OCI-LY7 (cell line): ENCODE measurements around the gene PRODH2. TPM values are rescaled to one million over a fixed set of nuclear protein-coding genes. Genes with fewer than 3 reads are reported as not detected.

Experiments
- BruUV-seq: library from RNA; stranded (reverse); fragments of 400-500 nt; replicated peaks from 2 replicates; lab custom pipeline; 2021; lab: Mats Ljungman, UMichigan
- CTCF ChIA-PET: fragments of 300-600 bp; sonication (Branson Sonifier 250); formaldehyde crosslinking; loops from one replicate; lab custom pipeline; 2022; ENCODE audit warnings: antibody characterized with exemption; ENCODE audit not compliant: unreplicated experiment; lab: Charles Lee
- POLR2A ChIA-PET: fragments of 300-600 bp; sonication (Branson Sonifier 250); formaldehyde crosslinking; loops from one replicate; lab custom pipeline; 2022; ENCODE audit warnings: antibody characterized with exemption; lab: Charles Lee
- DNase-seq: peaks from one replicate; pipeline ENCODE4 v3.0.0-alpha.2; 2015; ENCODE audit warnings: low spot score
- H2AFZ ChIP-seq: fragments of 200-600 bp; sonication (generic), shearing (Covaris generic); 2 replicates; pipeline ENCODE4 v1.6.1; 2014; ENCODE audit warnings: mild to moderate bottlenecking, antibody characterized with exemption, low read length, moderate library complexity
- H3K27ac ChIP-seq: fragments of 200-600 bp; sonication (generic); 2 replicates; pipeline ENCODE4 v1.5.1; 2014; ENCODE audit warnings: mixed run types, low read depth, mild to moderate bottlenecking, moderate library complexity, low read length, inconsistent platforms; ENCODE audit not compliant: poor library complexity, severe bottlenecking
- H3K36me3 ChIP-seq: fragments of 200-600 bp; sonication (generic); 2 replicates; pipeline ENCODE4 v1.6.1; 2014; ENCODE audit warnings: mild to moderate bottlenecking, antibody characterized with exemption, low read length, moderate library complexity, mixed read lengths; ENCODE audit not compliant: insufficient read depth
- H3K4me1 ChIP-seq: fragments of 200-600 bp; sonication (generic); 2 replicates; pipeline ENCODE4 v1.5.1; 2014; ENCODE audit warnings: mild to moderate bottlenecking, low read length; ENCODE audit not compliant: insufficient read depth, poor library complexity, severe bottlenecking
- H3K4me2 ChIP-seq: fragments of 200-600 bp; sonication (generic); 2 replicates; pipeline ENCODE4 v1.6.1; 2014; ENCODE audit warnings: mild to moderate bottlenecking, low read length
- H3K4me3 ChIP-seq: fragments of 200-600 bp; sonication (generic); 2 replicates; pipeline ENCODE4 v1.5.1; 2014; ENCODE audit warnings: mild to moderate bottlenecking, low read depth, low read length; ENCODE audit not compliant: poor library complexity, severe bottlenecking
- H3K79me2 ChIP-seq: fragments of 200-600 bp; sonication (generic); 2 replicates; pipeline ENCODE4 v1.6.1; 2016; ENCODE audit warnings: low read depth, mild to moderate bottlenecking, low read length, moderate library complexity, mixed read lengths; ENCODE audit not compliant: insufficient read depth
- H3K9me2 ChIP-seq: fragments of 200-600 bp; sonication (generic); 2 replicates; pipeline ENCODE4 v1.6.1; 2016; ENCODE audit warnings: mild to moderate bottlenecking, low read length, mixed read lengths; ENCODE audit not compliant: insufficient read depth
- H3K9me3 ChIP-seq: fragments of 200-600 bp; sonication (generic); 2 replicates; pipeline ENCODE4 v1.6.1; 2014; ENCODE audit warnings: mild to moderate bottlenecking, mixed run types, low read length, mixed read lengths
- H4K20me1 ChIP-seq: fragments of 200-600 bp; sonication (generic); 2 replicates; pipeline ENCODE4 v1.6.1; 2014; ENCODE audit warnings: mild to moderate bottlenecking, antibody characterized with exemption, low read length, moderate library complexity, mixed read lengths; ENCODE audit not compliant: insufficient read depth
- EZH2phosphoT487 ChIP-seq: fragments of 200-600 bp; sonication (generic); IDR thresholded peaks from 2 replicates; pipeline ENCODE4 v1.6.1; 2018; ENCODE audit warnings: low read depth, borderline replicate concordance, mild to moderate bottlenecking, mixed run types, antibody characterized with exemption, low read length, moderate library complexity, mixed read lengths
- intact Hi-C: fragments of 100-400 bp; cut with micrococcal nuclease; formaldehyde crosslinking; loops from one replicate; pipeline ENCODE4 v1.10.0; 2022; ENCODE audit not compliant: unreplicated experiment
- total RNA-seq, 2 experiments: library from RNA; depleted of rRNA in 1 of 2; stranded (reverse); fragments of >200 nt in 1 of 2; shearing (Covaris generic) in 1 of 2; gene quantifications; 2 replicates each; pipeline ENCODE4 v1.2.3, GENCODE V29; 2014 to 2022
- TF ChIP-seq, protein P1 (sequence below): fragments of 200-600 bp; sonication (generic); conservative IDR thresholded peaks from 2 replicates; pipeline ENCODE4 v1.5.1; 2014; ENCODE audit warnings: mild to moderate bottlenecking, antibody characterized with exemption, low read length, moderate library complexity, mixed read lengths

Gene PRODH2
- total RNA-seq, 2 experiments from 2014 or later = not detected

DNA sequence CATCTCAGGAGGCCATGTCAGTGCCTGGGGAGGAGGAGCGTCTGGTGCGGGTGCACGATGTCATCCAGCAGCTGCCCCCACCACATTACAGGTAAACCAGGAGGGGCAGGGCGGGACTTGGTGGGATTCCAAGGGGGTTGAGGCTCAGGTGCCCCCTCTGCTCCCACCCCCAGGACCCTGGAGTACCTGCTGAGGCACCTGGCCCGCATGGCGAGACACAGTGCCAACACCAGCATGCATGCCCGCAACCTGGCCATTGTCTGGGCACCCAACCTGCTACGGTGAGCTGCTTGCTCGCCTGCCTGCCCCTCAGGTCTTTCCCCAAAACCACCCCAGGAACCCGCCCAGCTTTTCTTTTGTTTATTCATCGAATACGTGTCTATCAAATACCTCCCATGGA lies 30.1 kb downstream of the PRODH2 start:
- Histone ChIP-seq H3K36me3 (peaks cover 5% of the 10 kb centered on the region; the same call in 1 of the 2 replicates), H3K4me3 (no peak overlapping the region), H2AFZ (no peak overlapping the region), H3K9me2 (no peaks in the 10 kb centered on the region), H3K27ac (no peak overlapping the region), H3K9me3 (no peaks in the 10 kb centered on the region), H3K79me2 (no peaks in the 10 kb centered on the region), H3K4me2 (no peak overlapping the region), H3K4me1 (no peaks in the 10 kb centered on the region), H4K20me1 (no peaks in the 10 kb centered on the region)
- POLR2A ChIA-PET = no interaction called here
- TF ChIP-seq EZH2phosphoT487 = no peak
- TF ChIP-seq, protein P1, sequence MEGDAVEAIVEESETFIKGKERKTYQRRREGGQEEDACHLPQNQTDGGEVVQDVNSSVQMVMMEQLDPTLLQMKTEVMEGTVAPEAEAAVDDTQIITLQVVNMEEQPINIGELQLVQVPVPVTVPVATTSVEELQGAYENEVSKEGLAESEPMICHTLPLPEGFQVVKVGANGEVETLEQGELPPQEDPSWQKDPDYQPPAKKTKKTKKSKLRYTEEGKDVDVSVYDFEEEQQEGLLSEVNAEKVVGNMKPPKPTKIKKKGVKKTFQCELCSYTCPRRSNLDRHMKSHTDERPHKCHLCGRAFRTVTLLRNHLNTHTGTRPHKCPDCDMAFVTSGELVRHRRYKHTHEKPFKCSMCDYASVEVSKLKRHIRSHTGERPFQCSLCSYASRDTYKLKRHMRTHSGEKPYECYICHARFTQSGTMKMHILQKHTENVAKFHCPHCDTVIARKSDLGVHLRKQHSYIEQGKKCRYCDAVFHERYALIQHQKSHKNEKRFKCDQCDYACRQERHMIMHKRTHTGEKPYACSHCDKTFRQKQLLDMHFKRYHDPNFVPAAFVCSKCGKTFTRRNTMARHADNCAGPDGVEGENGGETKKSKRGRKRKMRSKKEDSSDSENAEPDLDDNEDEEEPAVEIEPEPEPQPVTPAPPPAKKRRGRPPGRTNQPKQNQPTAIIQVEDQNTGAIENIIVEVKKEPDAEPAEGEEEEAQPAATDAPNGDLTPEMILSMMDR = no peak
- no peak for DNase-seq
- intact Hi-C loops = no loop called here
- no TSS peak for BruUV-seq
- CTCF ChIA-PET = interaction anchor here (0.6 kb wide), 1 partner anchor 288 kb away, joined by 3 read pairs; no protein-coding TSS in a partner anchor

- POLR2A ChIA-PET = no interaction called here
- TF ChIP-seq, protein P1 = no peak
- TF ChIP-seq EZH2phosphoT487 = no peak
- no peaks in the 10 kb centered on the region for H3K9me2 ChIP-seq
These were observed 31.0 kb downstream of the PRODH2 start for GRCh38 chr19:35781650-35782049.

DNA sequence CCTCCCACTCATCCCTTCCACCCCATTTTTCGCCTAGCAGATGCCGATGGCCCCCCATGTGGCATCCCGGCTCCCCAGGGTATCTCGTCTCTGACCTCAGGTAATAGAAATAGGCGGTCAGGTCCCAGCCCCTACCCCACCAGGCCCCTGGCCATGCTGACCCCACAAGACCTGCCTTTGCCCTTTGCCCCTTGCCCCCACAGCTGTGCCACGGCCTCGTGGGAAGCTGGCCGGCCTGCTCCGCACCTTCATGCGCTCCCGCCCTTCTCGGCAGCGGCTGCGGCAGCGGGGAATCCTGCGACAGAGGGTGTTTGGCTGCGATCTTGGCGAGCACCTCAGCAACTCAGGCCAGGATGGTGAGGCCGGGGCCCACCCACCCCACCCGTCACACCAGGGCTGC lies 31.9 kb downstream of the PRODH2 start:
- Histone ChIP-seq H3K4me3 (no peak overlapping the region), H3K9me2 (no peaks in the 10 kb centered on the region), H3K9me3 (no peaks in the 10 kb centered on the region), H2AFZ (no peak overlapping the region), H3K4me1 (peaks cover 9% of the 10 kb centered on the region), H3K79me2 (no peaks in the 10 kb centered on the region), H3K27ac (no peak overlapping the region), H3K4me2 (no peak overlapping the region), H3K36me3 (peaks cover 5% of the 10 kb centered on the region; the same call in 1 of the 2 replicates), H4K20me1 (no peaks in the 10 kb centered on the region)
- no TSS peak for BruUV-seq
- intact Hi-C loops = no loop called here
- POLR2A ChIA-PET = no interaction called here
- no peak for DNase-seq
- CTCF ChIA-PET = no interaction called here
- no peak for TF ChIP-seq EZH2phosphoT487

More at GRCh38 chr19:35781650-35782049, 31.0 kb downstream of the PRODH2 start:
- H3K79me2 ChIP-seq = no peaks in the 10 kb centered on the region
- intact Hi-C loops = no loop called here
- H3K4me1 ChIP-seq = peaks cover 3% of the 10 kb centered on the region
- no peaks in the 10 kb centered on the region for H4K20me1 ChIP-seq
- peaks cover 5% of the 10 kb centered on the region; the same call in 1 of the 2 replicates for H3K36me3 ChIP-seq
- DNase-seq = no peak
- no peak overlapping the region for H3K4me2 ChIP-seq
- H3K27ac ChIP-seq = no peak overlapping the region
- no peak overlapping the region for H2AFZ ChIP-seq
- H3K4me3 ChIP-seq = no peak overlapping the region
- BruUV-seq = no TSS peak
- H3K9me3 ChIP-seq = no peaks in the 10 kb centered on the region
- CTCF ChIA-PET = interaction anchor here (0.6 kb wide), 1 partner anchor 287 kb away, joined by 3 read pairs; no protein-coding TSS in a partner anchor
